Activated T-cell treated with anti-CD3 and anti-CD28 coated beads for 1 hour (primary cell): ENCODE measurements around the gene RAB24.

Experiments used
- DNase-seq: peaks from one replicate; pipeline ENCODE4 v3.0.0-alpha.2; 2020; ENCODE audit warnings: low read depth

Gene RAB24

GRCh38 chr5:177332896-177333260, 29.4 kb upstream of the RAB24 start:
- DNase-seq, result no peak

- no peak for DNase-seq
Measured at GRCh38 chr5:177332031-177332895, 28.7 kb upstream of the RAB24 start.

GRCh38 chr5:177330991-177331842, 27.7 kb upstream of the RAB24 start:
- no peak for DNase-seq

GRCh38 chr5:177329883-177330282, 26.4 kb upstream of the RAB24 start:
- DNase-seq, result no peak

- no peak for DNase-seq
Measured at GRCh38 chr5:177328545-177329231, 25.2 kb upstream of the RAB24 start.

GRCh38 chr5:177327539-177328522, 24.3 kb upstream of the RAB24 start:
- no peak for DNase-seq

GRCh38 chr5:177325868-177326381, 22.4 kb upstream of the RAB24 start:
- DNase-seq, result no peak

- no peak for DNase-seq
Measured at GRCh38 chr5:177320879-177321278, 17.4 kb upstream of the RAB24 start.

GRCh38 chr5:177319913-177320588, 16.5 kb upstream of the RAB24 start:
- DNase-seq, result no peak

- peak; percentile 64 for DNase-seq
Measured at GRCh38 chr5:177317959-177318377, 14.4 kb upstream of the RAB24 start.

GRCh38 chr5:177316005-177316404, 12.5 kb upstream of the RAB24 start:
- no peak for DNase-seq

GRCh38 chr5:177315411-177315810, 11.9 kb upstream of the RAB24 start:
- DNase-seq, result no peak

GRCh38 chr5:177314376-177315342, 11.1 kb upstream of the RAB24 start:
- DNase-seq, result no peak

GRCh38 chr5:177313561-177314259, 10.2 kb upstream of the RAB24 start:
- no peak for DNase-seq

GRCh38 chr5:177312649-177313181, 9.2 kb upstream of the RAB24 start:
- no peak for DNase-seq

GRCh38 chr5:177311723-177312648, 8.5 kb upstream of the RAB24 start, which contains the start of gene MXD3:
TSS of gene MXD3 (minus strand) at chr5:177311898. CDS start at chr5:177311830, 68 bp downstream.
- peak; percentile 90 for DNase-seq

- no peak for DNase-seq
Measured at GRCh38 chr5:177311392-177311722, 7.8 kb upstream of the RAB24 start.
